AG04450 (cell line): ENCODE results near the gene IGF2R. TPM values are rescaled to one million over a fixed set of nuclear protein-coding genes. Genes with fewer than 3 reads are reported as not detected.

Experiments
- CTCF ChIA-PET: fragments of 300-600, 350-600 bp; formaldehyde crosslinking; extraction: SDS; loops from one replicate; lab custom pipeline; 2022; ENCODE audit warnings: antibody characterized with exemption, inconsistent platforms; lab: Charles Lee
- POLR2A ChIA-PET: fragments of 350-600 bp; formaldehyde crosslinking; extraction: SDS; loops from one replicate; lab custom pipeline; 2021; ENCODE audit warnings: antibody characterized with exemption, inconsistent platforms; lab: Yijun Ruan, JAX
- DNase-seq: peaks from one replicate; pipeline ENCODE4 v3.0.0-alpha.2; 2011; ENCODE audit warnings: low read depth, low spot score
- H3K27ac ChIP-seq: one replicate; pipeline ENCODE4 v1.5.1; 2012; ENCODE audit warnings: low read depth, low read length, control low read depth
- H3K27me3 ChIP-seq: one replicate; pipeline ENCODE4 v1.6.0; 2012; ENCODE audit warnings: low read length; ENCODE audit not compliant: control insufficient read depth, insufficient read depth
- H3K4me3 ChIP-seq: 2 replicates; pipeline ENCODE4 v1.5.1; 2011; ENCODE audit warnings: mild to moderate bottlenecking, low read depth, low read length, control low read depth
- H3K9me3 ChIP-seq: 2 replicates; pipeline ENCODE4 v1.5.1; 2012; ENCODE audit warnings: low read length; ENCODE audit not compliant: control insufficient read depth, insufficient read depth
- polyA plus RNA-seq: library from polyadenylated mRNA; depleted of rRNA; stranded (reverse); fragments of >200 nt; gene quantifications from 2 replicates; pipeline ENCODE4 v1.2.3, GENCODE V29; 2011
- TF ChIP-seq, protein P1 (sequence below): IDR thresholded peaks from 2 replicates; pipeline ENCODE4 v1.5.1; 2011; ENCODE audit warnings: low read depth, low read length, control low read depth, inconsistent platforms

Gene IGF2R
- polyA plus RNA-seq, 1 experiment, result 40.9 TPM

DNA sequence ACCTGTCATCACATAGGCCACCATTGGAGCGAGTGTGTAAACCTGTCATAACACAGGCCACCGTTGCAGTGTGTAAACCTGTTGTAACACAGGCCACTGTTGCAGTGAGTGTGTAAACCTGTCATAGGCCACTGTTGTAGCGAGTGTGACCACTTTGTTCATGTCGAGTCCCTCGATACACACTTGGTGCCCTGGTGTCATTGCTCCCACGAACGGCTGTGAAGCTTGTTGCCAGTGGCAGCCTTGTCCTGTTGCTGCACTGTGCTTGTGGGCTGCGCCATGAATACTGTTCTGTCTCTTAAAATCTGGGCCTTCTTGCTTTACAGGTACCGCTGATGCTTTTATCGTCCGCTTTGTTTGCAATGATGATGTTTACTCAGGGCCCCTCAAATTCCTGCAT, 91.3 kb downstream of the IGF2R start:
- Histone ChIP-seq H3K27ac (no peak overlapping the region), H3K9me3 (no peaks in the 10 kb centered on the region), H3K27me3 (no peaks in the 10 kb centered on the region), H3K4me3 (no peak overlapping the region)
- DNase-seq, result no peak
- TF ChIP-seq, protein P1, sequence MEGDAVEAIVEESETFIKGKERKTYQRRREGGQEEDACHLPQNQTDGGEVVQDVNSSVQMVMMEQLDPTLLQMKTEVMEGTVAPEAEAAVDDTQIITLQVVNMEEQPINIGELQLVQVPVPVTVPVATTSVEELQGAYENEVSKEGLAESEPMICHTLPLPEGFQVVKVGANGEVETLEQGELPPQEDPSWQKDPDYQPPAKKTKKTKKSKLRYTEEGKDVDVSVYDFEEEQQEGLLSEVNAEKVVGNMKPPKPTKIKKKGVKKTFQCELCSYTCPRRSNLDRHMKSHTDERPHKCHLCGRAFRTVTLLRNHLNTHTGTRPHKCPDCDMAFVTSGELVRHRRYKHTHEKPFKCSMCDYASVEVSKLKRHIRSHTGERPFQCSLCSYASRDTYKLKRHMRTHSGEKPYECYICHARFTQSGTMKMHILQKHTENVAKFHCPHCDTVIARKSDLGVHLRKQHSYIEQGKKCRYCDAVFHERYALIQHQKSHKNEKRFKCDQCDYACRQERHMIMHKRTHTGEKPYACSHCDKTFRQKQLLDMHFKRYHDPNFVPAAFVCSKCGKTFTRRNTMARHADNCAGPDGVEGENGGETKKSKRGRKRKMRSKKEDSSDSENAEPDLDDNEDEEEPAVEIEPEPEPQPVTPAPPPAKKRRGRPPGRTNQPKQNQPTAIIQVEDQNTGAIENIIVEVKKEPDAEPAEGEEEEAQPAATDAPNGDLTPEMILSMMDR, result no peak
- ChIA-PET CTCF (no interaction called here), POLR2A (no interaction called here)

GRCh38 chr6:160060920-160061447, 92.1 kb downstream of the IGF2R start:
- DNase-seq, result no peak
- CTCF ChIA-PET, result interaction anchor here (0.6 kb wide), 1 partner anchor 198 kb away, joined by 3 read pairs; no protein-coding TSS in a partner anchor
- TF ChIP-seq, protein P1, result no peak

DNA sequence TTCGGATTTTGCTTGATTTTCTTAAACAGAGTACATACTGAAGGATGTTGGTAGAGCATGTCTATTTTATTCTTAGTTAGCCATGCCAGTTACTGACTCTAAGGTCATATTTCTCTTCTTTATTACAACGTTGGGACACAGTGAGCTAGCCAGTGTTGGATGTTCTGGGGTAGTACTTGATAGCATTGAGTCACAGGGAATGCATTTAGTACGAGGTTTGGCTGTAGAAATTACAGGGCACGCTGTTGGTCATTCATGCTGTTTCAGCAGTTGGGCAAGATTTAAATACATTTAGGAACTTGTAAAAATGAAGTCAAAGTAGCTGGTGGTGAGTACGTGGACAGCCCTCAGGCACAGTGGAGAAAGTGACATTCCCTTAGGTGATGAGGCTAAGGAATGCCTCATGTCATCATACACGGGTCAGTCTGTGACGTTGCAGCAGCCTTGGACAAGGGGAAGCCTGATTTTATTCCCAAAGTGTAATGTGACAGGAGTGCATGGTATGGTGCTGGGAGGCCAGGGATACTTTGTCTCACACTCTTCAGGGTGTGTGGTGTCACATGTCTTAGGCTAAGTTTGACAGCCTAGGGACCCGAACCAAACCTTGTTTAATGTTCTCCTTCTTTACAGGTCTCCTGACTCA, 95.0 kb downstream of the IGF2R start:
- no peaks in the 10 kb centered on the region for H3K27me3 ChIP-seq
- POLR2A ChIA-PET, result no interaction called here
- no peaks in the 10 kb centered on the region for H3K9me3 ChIP-seq
- no peak for DNase-seq
- CTCF ChIA-PET, result interaction anchor here (0.7 kb wide), 2 partner anchors 31 to 47 kb away, joined by 4 read pairs; no protein-coding TSS in a partner anchor
- H3K27ac ChIP-seq, result no peak overlapping the region
- TF ChIP-seq, protein P1, result no peak
- no peak overlapping the region for H3K4me3 ChIP-seq

More at GRCh38 chr6:160060920-160061447, 92.1 kb downstream of the IGF2R start:
- H3K27ac ChIP-seq, result no peak overlapping the region
- POLR2A ChIA-PET, result no interaction called here
- H3K4me3 ChIP-seq, result no peak overlapping the region
- no peaks in the 10 kb centered on the region for H3K9me3 ChIP-seq
- H3K27me3 ChIP-seq, result no peaks in the 10 kb centered on the region

- CTCF ChIA-PET, result no interaction called here
These were observed 96.3 kb downstream of the IGF2R start for GRCh38 chr6:160065200-160065599.

GRCh38 chr6:160067564-160067963, 98.7 kb downstream of the IGF2R start:
- H3K4me3 ChIP-seq, result no peak overlapping the region
- CTCF ChIA-PET, result no interaction called here

More at GRCh38 chr6:160065200-160065599, 96.3 kb downstream of the IGF2R start:
- TF ChIP-seq, protein P1, result no peak
- POLR2A ChIA-PET, result no interaction called here
- no peak overlapping the region for H3K27ac ChIP-seq
- H3K4me3 ChIP-seq, result no peak overlapping the region
- no peaks in the 10 kb centered on the region; the same call in 1 of the 2 replicates for H3K9me3 ChIP-seq
- DNase-seq, result no peak
- H3K27me3 ChIP-seq, result no peaks in the 10 kb centered on the region

More at GRCh38 chr6:160067564-160067963, 98.7 kb downstream of the IGF2R start:
- no peaks in the 10 kb centered on the region for H3K27me3 ChIP-seq
- H3K27ac ChIP-seq, result no peak overlapping the region
- TF ChIP-seq, protein P1, result no peak
- H3K9me3 ChIP-seq, result no peaks in the 10 kb centered on the region; the same call in 1 of the 2 replicates
- DNase-seq, result no peak
- POLR2A ChIA-PET, result no interaction called here
